GM19395 (cell line): ENCODE measurements around the gene FGF23.

ENCODE experiments used
- ATAC-seq: cut with Tn5 transposase; IDR thresholded peaks from one replicate; pipeline ENCODE4 v1.9.1; 2021; ENCODE audit warnings: mild to moderate bottlenecking, moderate library complexity; ENCODE audit not compliant: unreplicated experiment

The FGF23 gene

GRCh38 chr12:4386801-4387200 lies 7.3 kb upstream of the FGF23 start:
- no peak for ATAC-seq

DNA sequence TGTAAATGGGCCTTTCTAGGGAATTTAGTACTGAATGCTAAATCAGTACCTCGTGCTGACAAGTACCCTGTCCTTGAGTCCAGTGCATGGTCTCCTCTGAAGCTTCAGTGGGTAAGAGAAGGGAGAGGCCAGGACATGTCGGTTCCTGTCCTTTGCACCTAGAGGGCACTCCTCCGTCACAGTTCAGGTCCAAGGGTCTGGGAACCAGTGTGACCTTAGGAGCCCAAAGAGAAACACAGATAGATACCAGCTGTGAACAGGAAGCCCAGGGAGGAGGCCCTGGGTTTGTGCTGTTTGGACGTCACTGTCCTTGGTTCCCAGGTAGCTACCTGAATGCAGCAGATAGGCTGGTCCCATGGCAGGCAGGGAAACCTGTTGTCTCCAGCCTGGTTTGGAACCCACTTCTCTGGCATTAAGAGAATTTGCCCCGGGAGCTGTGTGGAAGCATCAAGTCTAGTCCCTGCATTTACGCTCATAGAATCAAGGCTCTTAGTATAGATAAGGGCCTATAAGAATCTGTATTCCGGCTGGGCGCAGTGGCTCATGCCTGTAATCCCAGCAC lies 3.9 kb upstream of the FGF23 start:
- no peak for ATAC-seq

DNA sequence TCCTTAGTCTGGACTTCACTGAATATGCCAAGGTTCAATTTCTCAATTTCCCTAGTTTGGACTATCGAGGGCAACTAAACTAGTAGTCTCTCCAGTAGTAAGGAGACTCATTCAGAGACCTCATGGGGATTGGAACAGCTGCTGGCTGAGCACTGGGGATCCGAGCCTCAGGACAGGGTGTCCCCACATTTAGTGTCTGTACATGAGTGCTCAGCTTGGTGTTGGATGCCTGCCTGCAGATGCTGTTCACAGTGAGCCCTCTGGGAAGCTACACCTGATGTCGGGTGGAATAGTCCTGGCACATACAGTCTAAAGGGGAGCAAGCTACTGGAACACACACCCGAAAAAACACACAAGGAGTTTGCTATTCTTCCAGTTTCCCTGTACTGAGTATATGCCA lies 820 bp upstream of the FGF23 start:
- no peak for ATAC-seq

DNA sequence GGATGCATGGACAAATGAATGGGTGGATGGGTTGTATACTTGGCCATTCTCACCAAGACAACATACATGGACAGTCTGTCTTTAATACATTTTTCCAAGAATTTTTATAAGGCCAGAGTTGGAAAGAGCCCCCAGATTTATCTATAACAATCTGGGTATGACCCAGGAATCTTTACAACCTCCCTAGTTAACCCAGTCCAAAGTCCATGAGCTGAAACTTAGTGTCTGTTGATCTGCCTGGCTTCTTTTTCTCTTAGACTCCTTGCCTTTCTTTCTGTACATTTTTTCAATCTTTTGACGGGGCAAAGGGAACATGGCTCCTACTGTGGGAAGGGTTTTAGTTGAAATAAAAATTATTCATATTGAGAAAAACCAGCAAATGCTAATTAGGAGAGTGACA lies 740 bp downstream of the FGF23 start:
- ATAC-seq: no peak

- ATAC-seq: no peak
Observed at GRCh38 chr12:4375449-4375848, 4.1 kb downstream of the FGF23 start.

DNA sequence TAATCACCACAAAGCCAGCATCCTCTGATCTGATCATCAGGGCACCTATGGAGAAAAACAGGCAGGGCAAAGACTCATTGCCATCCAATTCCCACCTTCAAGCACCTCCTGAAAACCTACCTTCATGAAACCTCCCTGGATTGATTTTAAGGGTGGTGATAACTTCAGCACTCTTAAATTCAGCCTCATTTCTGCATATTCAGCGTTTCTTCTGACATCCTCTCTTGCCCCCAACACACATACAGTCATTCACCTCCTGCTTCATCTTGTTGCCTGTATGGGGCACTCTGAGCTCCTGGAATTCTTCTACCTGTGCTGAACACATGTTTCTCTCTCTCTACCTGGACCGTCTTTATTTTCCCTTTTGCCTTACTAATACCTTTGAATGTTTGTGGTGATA lies 6.9 kb downstream of the FGF23 start:
- ATAC-seq: no peak

- ATAC-seq: no peak
Observed at GRCh38 chr12:4370265-4370664, 9.2 kb downstream of the FGF23 start.

- ATAC-seq: no peak
Observed at GRCh38 chr12:4369548-4369947, 10.0 kb downstream of the FGF23 start.

GRCh38 chr12:4366090-4366489 lies 13.4 kb downstream of the FGF23 start:
- ATAC-seq: no peak

DNA sequence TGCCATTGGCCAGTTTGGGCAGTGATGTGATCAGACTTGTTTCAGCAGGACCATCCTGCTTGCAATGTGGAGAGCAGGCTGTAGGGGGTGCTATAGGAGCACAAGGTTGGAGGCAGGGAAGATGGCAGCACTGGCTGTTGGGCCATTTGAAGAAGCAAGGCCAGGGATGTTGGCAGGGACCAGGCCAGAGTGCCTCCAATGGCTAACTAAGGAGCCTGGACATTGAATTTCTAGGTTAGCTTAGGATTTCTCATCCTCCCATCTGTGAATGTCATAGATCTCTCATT lies 23.5 kb downstream of the FGF23 start:
- no peak for ATAC-seq

GRCh38 chr12:4355156-4356040 lies 24.1 kb downstream of the FGF23 start:
- no peak for ATAC-seq

DNA sequence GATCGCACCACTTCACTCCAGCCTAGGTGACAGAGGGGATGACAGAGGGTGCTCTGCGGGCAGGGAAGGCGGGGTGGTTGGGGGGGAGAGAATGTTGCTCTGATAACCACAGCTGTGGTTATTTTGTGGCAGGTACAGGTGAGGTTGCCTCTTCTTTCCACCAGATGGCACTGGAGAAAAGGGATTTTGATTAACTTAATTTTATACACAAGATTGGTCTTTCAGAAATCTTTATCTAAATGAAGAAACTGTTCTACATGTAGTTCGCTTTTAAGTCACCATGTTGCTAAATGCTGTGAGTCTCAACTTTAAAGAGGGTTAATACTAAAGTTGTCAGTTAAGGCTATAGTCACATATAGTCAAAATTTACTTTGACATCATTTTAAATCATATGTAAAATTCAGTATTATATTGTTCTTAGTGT lies 25.7 kb downstream of the FGF23 start:
- ATAC-seq: no peak

GRCh38 chr12:4346931-4347330 lies 32.6 kb downstream of the FGF23 start:
- ATAC-seq: no peak

DNA sequence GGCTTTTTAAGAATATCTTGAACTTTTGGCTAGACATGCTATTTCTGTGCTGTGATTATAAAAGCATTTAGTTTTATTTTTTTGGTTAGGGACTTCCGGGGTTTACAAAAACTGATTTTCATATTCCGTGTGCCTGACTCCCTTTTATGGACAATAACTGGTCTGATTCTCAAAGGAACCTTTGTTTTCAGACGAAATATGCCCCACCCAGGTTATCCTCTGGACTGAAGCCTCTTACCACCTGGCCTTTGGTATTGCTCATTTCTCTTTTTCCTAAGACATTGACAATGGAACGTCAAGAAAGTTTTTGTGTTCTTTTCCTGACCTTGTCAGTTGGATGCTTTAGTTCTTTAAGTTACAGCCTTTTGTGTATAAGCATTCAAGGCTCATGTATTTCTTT lies 47.7 kb downstream of the FGF23 start:
- no peak for ATAC-seq

DNA sequence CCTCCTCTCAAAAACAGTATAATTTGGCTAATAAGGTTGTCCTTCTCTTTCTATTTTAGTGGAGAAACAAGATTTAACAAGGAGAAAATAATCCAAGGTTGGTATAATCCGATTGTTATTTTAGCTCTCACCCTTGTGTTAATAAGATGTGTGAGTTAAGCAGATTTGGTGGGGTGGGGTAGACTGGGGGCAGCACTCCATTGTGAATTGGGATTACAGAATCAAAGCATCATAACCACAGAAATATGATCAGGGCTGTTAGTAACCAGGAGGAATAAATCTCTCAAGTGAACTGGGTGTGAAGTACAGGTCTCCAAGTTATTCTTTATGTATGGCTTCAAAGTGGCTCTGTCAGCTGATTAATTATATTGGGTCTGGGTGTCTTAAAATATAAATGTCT lies 48.3 kb downstream of the FGF23 start:
- no peak for ATAC-seq

GRCh38 chr12:4330203-4330602 lies 49.3 kb downstream of the FGF23 start:
- no peak for ATAC-seq

DNA sequence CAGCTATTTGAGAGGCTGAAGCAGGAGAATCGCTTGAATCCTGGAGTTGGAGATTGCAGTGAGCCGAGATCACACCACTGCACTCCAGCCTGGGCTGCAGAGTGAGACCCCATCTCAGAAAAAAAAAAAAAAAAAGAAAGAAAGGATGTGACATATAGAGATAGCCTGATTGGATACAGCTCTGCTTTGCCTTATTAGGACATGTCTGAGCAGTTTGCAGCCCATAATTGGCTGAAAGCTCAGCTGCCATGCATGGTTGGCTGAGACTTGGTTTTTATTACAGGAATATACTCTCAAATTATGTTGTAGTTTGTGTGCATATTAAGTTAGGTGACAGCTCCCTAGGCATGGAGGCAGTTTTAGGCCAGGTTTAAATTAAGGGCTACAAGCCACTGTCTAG lies 52.2 kb downstream of the FGF23 start:
- no peak for ATAC-seq

GRCh38 chr12:4325966-4326365 lies 53.5 kb downstream of the FGF23 start:
- ATAC-seq: no peak

- no peak for ATAC-seq
Observed at GRCh38 chr12:4324366-4324765, 55.1 kb downstream of the FGF23 start.

GRCh38 chr12:4323396-4323795 lies 56.1 kb downstream of the FGF23 start:
- ATAC-seq: no peak

GRCh38 chr12:4322726-4323125 lies 56.8 kb downstream of the FGF23 start:
- no peak for ATAC-seq

- ATAC-seq: peak; percentile 94
Observed at GRCh38 chr12:4320853-4321701, 58.4 kb downstream of the FGF23 start, which contains the start of gene TIGAR. TSS of gene TIGAR (plus strand) at chr12:4321213. CDS start at chr12:4321272, 59 bp downstream.
